NCI-H146 treated with DMSO at 0.1 percent for 48 hours (cell line): ENCODE results near the gene HOXC5.

Experiments used
- DNase-seq: peaks from one replicate; lab custom pipeline; 2025; ENCODE audit not compliant: unreplicated experiment; lab: John Stamatoyannopoulos, UW

The HOXC5 gene

GRCh38 chr12:54045401-54045800, 12.6 kb downstream of the HOXC5 start:
- no peak for DNase-seq

GRCh38 chr12:54045868-54046521, 13.1 kb downstream of the HOXC5 start:
- no peak for DNase-seq

GRCh38 chr12:54046809-54047159, 13.9 kb downstream of the HOXC5 start:
- no peak for DNase-seq

GRCh38 chr12:54047160-54047963, 14.5 kb downstream of the HOXC5 start:
- DNase-seq, result no peak

- DNase-seq, result no peak
Measured at GRCh38 chr12:54047964-54048303, 15.1 kb downstream of the HOXC5 start.

GRCh38 chr12:54048406-54049093, 15.7 kb downstream of the HOXC5 start:
- DNase-seq, result no peak

- no peak for DNase-seq
Measured at GRCh38 chr12:54049108-54049507, 16.3 kb downstream of the HOXC5 start.

GRCh38 chr12:54050482-54050810, 17.6 kb downstream of the HOXC5 start:
- no peak for DNase-seq

- no peak for DNase-seq
Measured at GRCh38 chr12:54051026-54051842, 18.4 kb downstream of the HOXC5 start.

GRCh38 chr12:54051874-54052437, 19.1 kb downstream of the HOXC5 start:
- DNase-seq, result no peak

- no peak for DNase-seq
Measured at GRCh38 chr12:54052438-54053002, 19.7 kb downstream of the HOXC5 start.

GRCh38 chr12:54053003-54053750, 20.3 kb downstream of the HOXC5 start:
- DNase-seq, result no peak

GRCh38 chr12:54053751-54054741, 21.2 kb downstream of the HOXC5 start, which contains the start of gene HOXC4:
TSS of gene HOXC4 (plus strand) at chr12:54053835. CDS start at chr12:54053923, 88 bp downstream.
- DNase-seq, result no peak

- no peak for DNase-seq
Measured at GRCh38 chr12:54054742-54055194, 21.9 kb downstream of the HOXC5 start.

GRCh38 chr12:54055552-54055951, 22.7 kb downstream of the HOXC5 start:
- no peak for DNase-seq

GRCh38 chr12:54056110-54056509, 23.3 kb downstream of the HOXC5 start:
- no peak for DNase-seq

GRCh38 chr12:54058128-54058768, 25.4 kb downstream of the HOXC5 start:
- no peak for DNase-seq

- no peak for DNase-seq
Measured at GRCh38 chr12:54059668-54060067, 26.8 kb downstream of the HOXC5 start.
